HCT116 (cell line): Measurements from ENCODE around the gene C13orf46. TPM values are rescaled to one million over a fixed set of nuclear protein-coding genes. Genes with fewer than 3 reads are reported as not detected.

ENCODE experiments used
- ATAC-seq: fragments of 200-7000 bp; cut with Tn5 transposase; 2 replicates; pipeline ENCODE4 v1.9.1; 2020; ENCODE audit warnings: mild to moderate bottlenecking, moderate library complexity
- BruUV-seq: library from RNA; stranded (reverse); fragments of 400-500 nt; replicated peaks from 2 replicates; lab custom pipeline; 2021; lab: Mats Ljungman, UMichigan
- CTCF ChIA-PET: fragments of 300-600 bp; sonication (Branson Sonifier 250); formaldehyde crosslinking; loops from one replicate; lab custom pipeline; 2021; ENCODE audit warnings: antibody characterized with exemption; lab: Charles Lee
- POLR2A ChIA-PET: fragments of 300-600, 350-600 bp; sonication (Branson Sonifier 250); formaldehyde crosslinking; loops from one replicate; lab custom pipeline; 2021; ENCODE audit warnings: antibody characterized with exemption; lab: Charles Lee
- RAD21 ChIA-PET, 2 experiments: fragments of 300-600 bp; sonication (Branson Sonifier 250); formaldehyde crosslinking; loops; one replicate each; lab custom pipeline; 2023; ENCODE audit warnings: low total read pairs in 2 of 2; ENCODE audit not compliant: uncharacterized antibody in 2 of 2, unreplicated experiment in 2 of 2, low non-redundant PET in 1 of 2; lab: Charles Lee
- DNase-seq: peaks from one replicate; pipeline ENCODE4 v3.0.0-alpha.2; 2010; ENCODE audit warnings: low read depth, low spot score
- H2AFZ ChIP-seq: fragments of 200-600 bp; shearing (Covaris generic), sonication (generic); 2 replicates; pipeline ENCODE4 v1.6.1; 2017; ENCODE audit warnings: low read depth, mixed run types, mixed read lengths, antibody characterized with exemption, low read length; ENCODE audit not compliant: poor library complexity, severe bottlenecking
- H3K27ac ChIP-seq: 2 replicates; pipeline ENCODE4 v1.5.1; 2012; ENCODE audit warnings: low read depth, low read length
- H3K27me3 ChIP-seq: fragments of 200-600 bp; sonication (generic); 2 replicates; pipeline ENCODE4 v1.6.1; 2016; ENCODE audit warnings: mixed run types, low read length, mixed read lengths; ENCODE audit not compliant: insufficient read depth
- H3K36me3 ChIP-seq, 2 experiments: fragments of 200-500 bp in 1 of 2; fragments of 200-600 bp in 1 of 2; sonication (Bioruptor generic) in 1 of 2; sonication (generic) in 1 of 2; 2 replicates each; pipeline versions ENCODE4 v1.5.1 to v1.6.1; 2014 to 2016; ENCODE audit warnings: low read length in 2 of 2, inconsistent platforms in 1 of 2, mixed read lengths in 1 of 2, mixed run types in 1 of 2; ENCODE audit not compliant: insufficient read depth in 2 of 2, control insufficient read depth in 1 of 2
- H3K4me1 ChIP-seq, 2 experiments: fragments of 200-600 bp in 1 of 2; sonication (generic) in 1 of 2; 2 replicates each; pipeline versions ENCODE4 v1.5.1 to v1.6.1; 2012 to 2017; ENCODE audit warnings: low read length in 2 of 2, inconsistent platforms in 1 of 2, mild to moderate bottlenecking in 1 of 2, mixed read lengths in 1 of 2, mixed run types in 1 of 2, moderate library complexity in 1 of 2; ENCODE audit not compliant: insufficient read depth in 2 of 2, control insufficient read depth in 1 of 2
- H3K4me2 ChIP-seq: fragments of 200-600 bp; sonication (generic); 2 replicates; pipeline ENCODE4 v1.6.1; 2017; ENCODE audit warnings: mixed run types, low read length, mixed read lengths
- H3K4me3 ChIP-seq, 2 experiments: fragments of 200-600 bp in 1 of 2; sonication (generic) in 1 of 2; replicated peaks in 1 of 2; 2 replicates each; pipeline ENCODE4 v1.5.1; 2011 to 2016; ENCODE audit warnings: low read length in 2 of 2, control low read depth in 1 of 2, low read depth in 1 of 2, mild to moderate bottlenecking in 1 of 2, mixed read lengths in 1 of 2, mixed run types in 1 of 2
- H3K79me2 ChIP-seq: fragments of 200-600 bp; sonication (generic); 2 replicates; pipeline ENCODE4 v1.6.1; 2017; ENCODE audit warnings: mild to moderate bottlenecking, mixed run types, low read length, moderate library complexity, mixed read lengths; ENCODE audit not compliant: insufficient read depth
- H3K9ac ChIP-seq: fragments of 200-600 bp; sonication (generic); 2 replicates; pipeline ENCODE4 v1.6.1; 2016; ENCODE audit warnings: low read length, mixed read lengths
- H3K9me2 ChIP-seq: fragments of 200-600 bp; sonication (generic), shearing (Covaris generic); 2 replicates; pipeline ENCODE4 v1.6.1; 2017; ENCODE audit warnings: mixed run types, mild to moderate bottlenecking, moderate library complexity; ENCODE audit not compliant: insufficient read depth
- H3K9me3 ChIP-seq, 2 experiments: fragments of 200-500 bp in 1 of 2; fragments of 200-600 bp in 1 of 2; sonication (Bioruptor generic) in 1 of 2; sonication (generic) in 1 of 2; 2 replicates each; pipeline ENCODE4 v1.6.1; 2014 to 2017; ENCODE audit warnings: low read length in 2 of 2, mixed read lengths in 2 of 2, inconsistent platforms in 1 of 2, low read depth in 1 of 2, mild to moderate bottlenecking in 1 of 2, mixed run types in 1 of 2, moderate library complexity in 1 of 2; ENCODE audit not compliant: control insufficient read depth in 1 of 2, insufficient read depth in 1 of 2
- H4K20me1 ChIP-seq: fragments of 200-600 bp; sonication (generic), shearing (Covaris generic); 2 replicates; pipeline ENCODE4 v1.6.1; 2017; ENCODE audit warnings: mixed run types, mild to moderate bottlenecking, moderate library complexity; ENCODE audit not compliant: insufficient read depth
- EGR1 ChIP-seq: IDR thresholded peaks from 2 replicates; pipeline ENCODE4 v1.6.1; 2012; ENCODE audit warnings: low read depth
- EZH2 ChIP-seq: fragments of 200-600 bp; sonication (generic); IDR thresholded peaks from 2 replicates; pipeline ENCODE4 v1.6.1; 2017; ENCODE audit warnings: antibody characterized with exemption, mixed run types
- FOSL1 ChIP-seq: IDR thresholded peaks from 2 replicates; pipeline ENCODE4 v1.6.1; 2012; ENCODE audit warnings: low read depth
- JUND ChIP-seq: IDR thresholded peaks from 2 replicates; pipeline ENCODE4 v1.6.1; 2012
- POLR2AphosphoS5 ChIP-seq: IDR thresholded peaks from 2 replicates; pipeline ENCODE4 v1.6.1; 2011; ENCODE audit warnings: mild to moderate bottlenecking, low read depth, low read length, moderate library complexity
- SIN3A ChIP-seq: IDR thresholded peaks from 2 replicates; pipeline ENCODE4 v1.6.1; 2012; ENCODE audit warnings: low read depth
- SP1 ChIP-seq: IDR thresholded peaks from 2 replicates; pipeline ENCODE4 v1.6.1; 2012; ENCODE audit warnings: low read depth
- SRF ChIP-seq: IDR thresholded peaks from 2 replicates; pipeline ENCODE4 v1.6.1; 2012; ENCODE audit warnings: low read depth
- YY1 ChIP-seq: IDR thresholded peaks from 2 replicates; pipeline ENCODE4 v1.6.1; 2011; ENCODE audit warnings: low read length, low read depth, moderate library complexity, mild to moderate bottlenecking; ENCODE audit not compliant: insufficient replicate concordance; ENCODE audit errors: extremely low read depth
- ZFX ChIP-seq: fragments of 450-650 bp; IDR thresholded peaks from 2 replicates; pipeline ENCODE4 v1.6.1; 2017
- intact Hi-C: fragments of 100-400 bp; cut with micrococcal nuclease; formaldehyde crosslinking; loops from 2 replicates; pipeline ENCODE4 v1.10.0; 2022
- total RNA-seq: library from RNA; stranded (reverse); gene quantifications from one replicate; pipeline ENCODE4 v1.2.1, GENCODE V29; 2021; ENCODE audit not compliant: unreplicated experiment
- TF ChIP-seq, protein P1 (sequence below), 3 experiments: fragments of 200-600 bp in 1 of 3; sonication (generic) in 1 of 3; IDR thresholded peaks in 2 of 3; conservative IDR thresholded peaks in 1 of 3; 2 replicates each; pipeline ENCODE4 v1.5.1; 2012 to 2017; ENCODE audit warnings: low read depth in 2 of 3, low read length in 2 of 3, antibody characterized with exemption in 1 of 3, borderline replicate concordance in 1 of 3, control low read depth in 1 of 3, mild to moderate bottlenecking in 1 of 3, mixed read lengths in 1 of 3, mixed run types in 1 of 3, moderate library complexity in 1 of 3; ENCODE audit not compliant: insufficient read depth in 1 of 3

C13orf46 gene
- total RNA-seq, 1 experiment from 2014 or later: 0.93 TPM

DNA sequence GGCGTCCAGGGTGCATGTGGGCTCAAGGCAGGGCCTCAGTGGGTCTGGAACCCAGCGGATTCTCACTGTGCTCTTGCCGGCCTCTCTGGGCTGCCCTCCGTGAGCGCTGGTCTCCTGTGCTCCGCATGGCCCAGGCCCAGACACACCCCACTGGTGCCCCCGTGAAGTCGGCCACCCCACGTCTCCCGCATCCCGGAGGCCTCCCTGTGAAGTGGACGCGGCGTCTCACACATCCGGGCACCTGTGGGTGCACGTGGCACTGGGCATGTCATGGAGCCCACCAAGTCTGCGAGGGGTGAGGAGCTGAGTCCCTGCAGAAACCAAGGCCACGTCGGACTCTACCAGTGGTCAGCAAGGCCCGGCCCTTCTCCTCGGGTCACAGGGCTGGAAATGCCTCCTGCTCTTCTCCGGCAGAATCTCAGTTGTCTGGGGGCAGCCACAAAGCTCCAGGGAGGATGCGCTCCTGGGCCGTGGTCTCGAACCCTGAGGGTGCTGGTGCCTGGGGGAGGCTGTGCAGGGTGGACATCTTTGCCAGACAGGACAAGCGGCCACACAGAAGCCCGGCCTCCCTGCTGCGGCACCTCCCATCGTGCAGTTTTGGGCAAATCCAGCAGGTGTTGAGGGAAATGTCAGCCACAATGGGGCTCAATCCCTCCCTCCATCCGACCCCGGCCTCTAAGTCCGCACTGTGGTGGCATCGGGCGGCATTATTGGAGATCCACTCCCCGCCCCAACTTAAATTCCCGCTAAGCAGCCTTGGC is 2.2 kb downstream of the C13orf46 start (continued):
- TF ChIP-seq EGR1 (no peak), YY1 (no peak), SP1 (no peak), POLR2AphosphoS5 (no peak), FOSL1 (no peak), SRF (no peak), EZH2 (no peak), JUND (no peak)
- TF ChIP-seq, protein P1, sequence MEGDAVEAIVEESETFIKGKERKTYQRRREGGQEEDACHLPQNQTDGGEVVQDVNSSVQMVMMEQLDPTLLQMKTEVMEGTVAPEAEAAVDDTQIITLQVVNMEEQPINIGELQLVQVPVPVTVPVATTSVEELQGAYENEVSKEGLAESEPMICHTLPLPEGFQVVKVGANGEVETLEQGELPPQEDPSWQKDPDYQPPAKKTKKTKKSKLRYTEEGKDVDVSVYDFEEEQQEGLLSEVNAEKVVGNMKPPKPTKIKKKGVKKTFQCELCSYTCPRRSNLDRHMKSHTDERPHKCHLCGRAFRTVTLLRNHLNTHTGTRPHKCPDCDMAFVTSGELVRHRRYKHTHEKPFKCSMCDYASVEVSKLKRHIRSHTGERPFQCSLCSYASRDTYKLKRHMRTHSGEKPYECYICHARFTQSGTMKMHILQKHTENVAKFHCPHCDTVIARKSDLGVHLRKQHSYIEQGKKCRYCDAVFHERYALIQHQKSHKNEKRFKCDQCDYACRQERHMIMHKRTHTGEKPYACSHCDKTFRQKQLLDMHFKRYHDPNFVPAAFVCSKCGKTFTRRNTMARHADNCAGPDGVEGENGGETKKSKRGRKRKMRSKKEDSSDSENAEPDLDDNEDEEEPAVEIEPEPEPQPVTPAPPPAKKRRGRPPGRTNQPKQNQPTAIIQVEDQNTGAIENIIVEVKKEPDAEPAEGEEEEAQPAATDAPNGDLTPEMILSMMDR (IDR thresholded peaks at IDR 0.05 in 2 of 3, conservative IDR thresholded peaks at IDR 0.05 in 1 of 3; ENCODE audit: borderline replicate concordance in 1 of 3, insufficient read depth in 1 of 3, low read depth in 2 of 3, low read length in 2 of 3): no peak
- TF ChIP-seq, all 23 proteins: peak for 0

DNA sequence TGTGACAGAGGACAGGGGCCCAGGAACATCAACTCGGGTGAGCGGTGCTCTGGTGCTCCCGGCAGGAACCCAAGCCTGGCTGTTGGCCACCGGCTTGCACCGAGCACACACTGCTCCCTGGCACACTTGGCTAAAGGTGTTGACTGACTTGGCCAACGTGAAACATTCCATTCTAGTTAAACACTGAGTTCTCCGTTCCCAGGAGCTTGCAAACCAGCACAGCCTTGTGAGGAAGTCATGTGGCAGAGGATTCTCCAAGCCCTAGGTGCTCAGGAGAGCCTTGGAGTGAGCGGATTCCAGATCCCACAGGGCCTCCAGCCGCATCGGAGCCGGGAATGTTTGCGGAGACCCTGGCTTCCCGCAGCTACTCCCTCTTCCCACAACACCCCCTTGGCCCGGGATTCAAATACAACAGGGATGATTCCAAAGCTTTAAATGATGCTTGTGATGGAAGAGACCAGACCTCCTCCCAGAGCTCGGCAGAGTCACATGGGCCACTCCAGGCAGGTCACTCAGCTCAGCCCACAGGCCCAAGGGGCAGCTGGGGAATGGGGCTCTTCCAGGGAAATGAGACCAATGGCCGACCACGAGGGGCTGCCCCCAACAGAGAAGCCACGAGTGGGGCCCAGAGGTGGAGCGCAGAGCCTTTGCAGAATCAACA is 2.9 kb downstream of the C13orf46 start:
- Histone ChIP-seq H3K9me3 (no peaks in the 10 kb centered on the region), H3K79me2 (no peaks in the 10 kb centered on the region), H4K20me1 (no peaks in the 10 kb centered on the region), H2AFZ (no peak overlapping the region), H3K9ac (no peak overlapping the region), H3K4me1 (no peaks in the 10 kb centered on the region), H3K4me3 (no peak overlapping the region), H3K27ac (no peak overlapping the region), H3K9me2 (no peaks in the 10 kb centered on the region), H3K36me3 (no peaks in the 10 kb centered on the region; a peak in 1 of 4 replicates), H3K4me2 (no peak overlapping the region), H3K27me3 (no peaks in the 10 kb centered on the region)
- TF ChIP-seq YY1: no peak
- TF ChIP-seq ZFX: no peak
- TF ChIP-seq SIN3A: no peak
- BruUV-seq: no TSS peak
- DNase-seq: no peak
- ChIA-PET CTCF (no interaction called here), RAD21 (no interaction called here), POLR2A (no interaction called here)
- ATAC-seq: no peak
- intact Hi-C loops: no loop called here
